K562 (cell line): Measurements from ENCODE around the gene COPS4. TPM values are rescaled to one million over a fixed set of nuclear protein-coding genes. Genes with fewer than 3 reads are reported as not detected.

Experiments
- ATAC-seq: fragments of 200-7000 bp; cut with Tn5 transposase; 3 replicates; pipeline ENCODE4 v1.9.1; 2020; ENCODE audit warnings: moderate library complexity
- BruUV-seq: library from RNA; stranded (reverse); fragments of 400-500 nt; replicated peaks from 2 replicates; lab custom pipeline; 2021; lab: Mats Ljungman, UMichigan
- CTCF ChIA-PET: fragments of 300-600 bp; formaldehyde crosslinking; extraction: SDS; loops from one replicate; lab custom pipeline; 2021; ENCODE audit warnings: low intra/inter-chr PET ratio; lab: Yijun Ruan, JAX
- POLR2A ChIA-PET: fragments of 300-600, 350-650 bp; sonication (Branson Sonifier 250); formaldehyde crosslinking; extraction: SDS; loops from one replicate; lab custom pipeline; 2021; ENCODE audit warnings: antibody characterized with exemption, inconsistent platforms; lab: Yijun Ruan, JAX
- DNase-seq, 4 experiments: peaks; one replicate each; pipeline versions ENCODE4 v3.0.0 to v3.0.0-alpha.2; 2011 to 2018; ENCODE audit warnings: low spot score in 3 of 4, mixed read lengths in 3 of 4; ENCODE audit errors: extremely low read depth in 1 of 4
- FAIRE-seq: peaks from 2 replicates; lab custom pipeline; 2011; peaks lifted over from hg19 to GRCh38; lab: Jason Lieb, UNC
- H2AFZ ChIP-seq: 2 replicates; pipeline ENCODE4 v1.6.0; 2011; ENCODE audit warnings: low read depth, low read length, control low read depth, inconsistent platforms
- H3K27ac ChIP-seq: fragments of 200-600 bp; 3 replicates; pipeline ENCODE4 v1.8.0; 2011; ENCODE audit warnings: low read depth, mild to moderate bottlenecking, control low read depth, inconsistent platforms, low read length, moderate library complexity, mixed read lengths; ENCODE audit errors: extremely low read depth
- H3K27me3 ChIP-seq, 2 experiments: fragments of 300-600 bp in 1 of 2; 2 replicates in 1 of 2; 3 replicates in 1 of 2; pipeline versions ENCODE4 v1.6.0 to v1.8.0; 2011; ENCODE audit warnings: inconsistent platforms in 2 of 2, low read length in 2 of 2, mild to moderate bottlenecking in 1 of 2, mixed read lengths in 1 of 2, moderate library complexity in 1 of 2; ENCODE audit not compliant: control insufficient read depth in 2 of 2, insufficient read depth in 2 of 2
- H3K36me3 ChIP-seq: fragments of 300-600 bp; 3 replicates; pipeline ENCODE4 v1.8.0; 2011; ENCODE audit warnings: mild to moderate bottlenecking, low read length, inconsistent platforms; ENCODE audit not compliant: control insufficient read depth, insufficient read depth
- H3K4me1 ChIP-seq, 2 experiments: fragments of 200-600 bp in 1 of 2; replicated peaks in 1 of 2; 2 replicates in 1 of 2; 3 replicates in 1 of 2; pipeline versions ENCODE4 v1.5.1 to v1.8.0; 2011; ENCODE audit warnings: inconsistent platforms in 2 of 2, low read length in 2 of 2, mild to moderate bottlenecking in 1 of 2, mixed read lengths in 1 of 2, moderate library complexity in 1 of 2; ENCODE audit not compliant: control insufficient read depth in 2 of 2, insufficient read depth in 2 of 2
- H3K4me2 ChIP-seq: 2 replicates; pipeline ENCODE4 v1.6.1; 2011; ENCODE audit warnings: low read length, control low read depth, inconsistent platforms, mixed read lengths; ENCODE audit not compliant: insufficient read depth
- H3K4me3 ChIP-seq: fragments of 200-600 bp; sonication (generic), shearing (Covaris generic); 2 replicates; pipeline ENCODE4 v1.5.1; 2016; ENCODE audit warnings: control low read depth, inconsistent platforms
- H3K79me2 ChIP-seq: fragments of 200-600 bp; 3 replicates; pipeline ENCODE4 v1.8.0; 2011; ENCODE audit warnings: low read length, inconsistent platforms; ENCODE audit not compliant: control insufficient read depth, insufficient read depth
- H3K9ac ChIP-seq, 2 experiments: 2 replicates each; pipeline versions ENCODE4 v1.6.0 to v1.6.1; 2011; ENCODE audit warnings: low read depth in 2 of 2, low read length in 2 of 2, control low read depth in 1 of 2, inconsistent platforms in 1 of 2, mild to moderate bottlenecking in 1 of 2, mixed read lengths in 1 of 2; ENCODE audit not compliant: insufficient read depth in 1 of 2
- H3K9me1 ChIP-seq: one replicate; pipeline ENCODE4 v1.6.0; 2011; ENCODE audit warnings: inconsistent platforms, mild to moderate bottlenecking, low read length, moderate library complexity; ENCODE audit not compliant: control insufficient read depth, insufficient read depth
- H3K9me3 ChIP-seq: replicated peaks from 2 replicates; pipeline ENCODE4 v1.5.1; 2011; ENCODE audit warnings: low read depth, low read length, inconsistent platforms; ENCODE audit not compliant: control insufficient read depth, insufficient read depth
- H4K20me1 ChIP-seq: replicated peaks from 2 replicates; pipeline ENCODE4 v1.6.1; 2011; ENCODE audit warnings: low read length, inconsistent platforms, mixed read lengths; ENCODE audit not compliant: control insufficient read depth, insufficient read depth
- CHCHD3 ChIP-seq: fragments of 250-450 bp; sonication (Bioruptor Pico); IDR thresholded peaks from 2 replicates; pipeline ENCODE4 v2.1.2; 2022; ENCODE audit warnings: mild to moderate bottlenecking
- CTCFL ChIP-seq: IDR thresholded peaks from 2 replicates; pipeline ENCODE4 v1.6.1; 2011; ENCODE audit warnings: borderline replicate concordance, low read depth, mild to moderate bottlenecking, moderate library complexity, low read length; ENCODE audit not compliant: insufficient read depth, poor library complexity, severe bottlenecking
- E2F5 ChIP-seq: sonication (generic); formaldehyde crosslinking; IDR thresholded peaks from 2 replicates; pipeline ENCODE4 v1.8.0; 2022; ENCODE audit warnings: mild to moderate bottlenecking, missing genetic modification reagents
- HDAC2 ChIP-seq: fragments of 450-650 bp; IDR thresholded peaks from 2 replicates; pipeline ENCODE4 v1.6.1; 2016; ENCODE audit warnings: mild to moderate bottlenecking
- HMBOX1 ChIP-seq: sonication (generic); IDR thresholded peaks from 2 replicates; pipeline ENCODE4 v1.6.1; 2016
- KAT7 ChIP-seq: sonication (generic); formaldehyde crosslinking; IDR thresholded peaks from 2 replicates; pipeline ENCODE4 v1.8.0; 2022; ENCODE audit warnings: missing genetic modification reagents, mild to moderate bottlenecking, borderline replicate concordance
- MEIS2 ChIP-seq: fragments of 450-650 bp; IDR thresholded peaks from 2 replicates; pipeline ENCODE4 v1.6.1; 2014; ENCODE audit warnings: mild to moderate bottlenecking; ENCODE audit not compliant: partially characterized antibody
- MIER1 ChIP-seq: fragments of 450-650 bp; IDR thresholded peaks from 2 replicates; pipeline ENCODE4 v1.6.1; 2016; ENCODE audit warnings: antibody characterized with exemption, mild to moderate bottlenecking, low read depth
- POLR2A ChIP-seq: fragments of 450-650 bp; conservative IDR thresholded peaks from 2 replicates; pipeline ENCODE4 v1.6.1; 2016
- PURB ChIP-seq: sonication (generic); formaldehyde crosslinking; IDR thresholded peaks from 2 replicates; pipeline ENCODE4 v1.9.0; 2021; ENCODE audit warnings: low read depth, mild to moderate bottlenecking, missing genetic modification reagents
- SMC3 ChIP-seq: conservative IDR thresholded peaks from 2 replicates; pipeline ENCODE4 v1.6.1; 2011; ENCODE audit warnings: low read depth, low read length, improper control_type of control experiment; ENCODE audit not compliant: insufficient read depth
- TAF1 ChIP-seq: IDR thresholded peaks from 2 replicates; pipeline ENCODE4 v1.6.1; 2011; ENCODE audit warnings: mild to moderate bottlenecking, low read length, moderate library complexity; ENCODE audit not compliant: insufficient read depth, control insufficient read depth, severe bottlenecking; ENCODE audit errors: extremely low read depth
- TBL1XR1 ChIP-seq, 2 experiments: IDR thresholded peaks; 2 replicates each; pipeline ENCODE4 v1.6.1; 2012; ENCODE audit warnings: improper control_type of control experiment in 2 of 2, low read length in 2 of 2, mild to moderate bottlenecking in 1 of 2
- ZNF143 ChIP-seq: sonication (generic); formaldehyde crosslinking; IDR thresholded peaks from 2 replicates; pipeline ENCODE4 v1.9.0; 2022; ENCODE audit warnings: mild to moderate bottlenecking, missing genetic modification reagents
- ZNF445 ChIP-seq: fragments of 250-450 bp; sonication (Bioruptor Pico); IDR thresholded peaks from 2 replicates; pipeline ENCODE4 v1.4.0; 2020; ENCODE audit warnings: low read depth, mild to moderate bottlenecking, moderate library complexity
- ZNF740 ChIP-seq, 3 experiments: fragments of 200-800 bp in 1 of 3; sonication (Bioruptor generic) in 1 of 3; sonication (generic) in 1 of 3; formaldehyde crosslinking in 1 of 3; IDR thresholded peaks; 2 replicates each; pipeline versions ENCODE4 v1.6.1 to v1.8.0; 2016 to 2022; ENCODE audit warnings: mild to moderate bottlenecking in 2 of 3, missing compliant biosample characterization in 2 of 3, missing genetic modification characterization in 2 of 3, missing genetic modification reagents in 1 of 3
- WGBS: fragments of 100-300 bp; shearing (Covaris generic); methylation state at CpG from one replicate; pipeline ENCODE4 v1.1.6; 2016; ENCODE audit warnings: low coverage, mixed read lengths; ENCODE audit not compliant: insufficient coverage; ENCODE audit errors: missing lambda C conversion rate; 5-methylcytosine and 5-hydroxymethylcytosine counted together
- in situ Hi-C: fragments of 300-500 bp; cut with MboI; formaldehyde crosslinking; loops from 4 replicates; pipeline ENCODE4 v1.15.0; 2018; ENCODE audit warnings: inconsistent platforms, mixed read lengths
- intact Hi-C: fragments of 100-400 bp; cut with micrococcal nuclease; formaldehyde crosslinking; loops from 2 replicates; pipeline ENCODE4 v1.14.2; 2022
- polyA plus RNA-seq, 8 experiments: library from polyadenylated mRNA; depleted of rRNA in 4 of 8; stranded (reverse) in 5 of 8; unstranded in 3 of 8; fragments of >200 nt; fragmentation: Nextera tagmentation in 2 of 8; fragmentation: Illumina TruSeq in 1 of 8; extraction: Ambion mirVana in 2 of 8; extraction: Trizol in 1 of 8; gene quantifications; 2 replicates each; pipeline versions ENCODE4 v1.2.1 to v1.2.3, GENCODE V29; 2011 to 2014; ENCODE audit warnings: inconsistent platforms in 1 of 8, missing spikeins in 1 of 8
- total RNA-seq, 7 experiments: library from RNA; depleted of rRNA in 6 of 7; stranded (reverse); fragments of >200 nt in 6 of 7; fragmentation: Illumina TruSeq in 2 of 7; extraction: Trizol in 2 of 7; gene quantifications; 2 replicates each; pipeline versions ENCODE4 v1.2.1 to v1.2.3, GENCODE V29; 2011 to 2021; ENCODE audit warnings: low replicate concordance in 1 of 7

COPS4 gene
- total and polyA plus RNA-seq, 9 of the 15 experiments (the other 6 are each of a cell fraction or from before 2014, with no cell fraction given) = 44.7 to 180 (median 70.9) TPM

GRCh38 chr4:83074086-83074704, 39.2 kb downstream of the COPS4 start:
- ATAC-seq (peak; percentile 89), DNase-seq (peak; percentile 33 to 70 (median 42)), FAIRE-seq (peak; percentile 94)
- H3K9ac ChIP-seq = no peak overlapping the region
- H3K4me1 ChIP-seq = no peaks in the 10 kb centered on the region
- no peak overlapping the region for H3K4me3 ChIP-seq
- H3K79me2 ChIP-seq = no peaks in the 10 kb centered on the region
- intact Hi-C loops (loop anchor here (1.0 kb wide), 1 partner anchor 179 kb away; no protein-coding TSS in a partner anchor), in situ Hi-C loops (no loop called here)
- H3K9me1 ChIP-seq = no peaks in the 10 kb centered on the region
- WGBS = 61% methylated on average over 8 of the region's 10 CpGs
- H3K4me2 ChIP-seq = no peak overlapping the region
- peaks cover 22% of the 10 kb centered on the region for H3K36me3 ChIP-seq
- H3K9me3 ChIP-seq = no peaks in the 10 kb centered on the region
- BruUV-seq = no TSS peak
- POLR2A ChIA-PET = interaction anchor here (0.6 kb wide), 2 partner anchors 61 to 490 kb away, joined by 3 to 4 read pairs; no protein-coding TSS in a partner anchor
- CTCF ChIA-PET = interaction anchor here (0.7 kb wide), 2 partner anchors 24 to 27 kb away, joined by 3 to 5 read pairs; no protein-coding TSS in a partner anchor
- no peak overlapping the region for H3K27ac ChIP-seq
- H4K20me1 ChIP-seq = no peaks in the 10 kb centered on the region
- no peaks in the 10 kb centered on the region for H3K27me3 ChIP-seq
- no peak overlapping the region for H2AFZ ChIP-seq
- TF ChIP-seq MIER1 (no peak), TBL1XR1 (IDR thresholded peaks at IDR 0.05; ENCODE audit: low read length in 2 of 2) (no peak), CHCHD3 (CRISPR knock-in tag) (no peak), ZNF143 (CRISPR knock-in tag) (no peak), PURB (CRISPR knock-in tag) (no peak), SMC3 (0 out of 2 replicates have a peak, but pooled peaks have one; percentile 38), MEIS2 (peak; percentile 15), KAT7 (CRISPR knock-in tag) (no peak), CTCFL (peak; percentile 17), ZNF740 (CRISPR knock-in tag; IDR thresholded peaks at IDR 0.05) (no peak), ZNF740 (tag; IDR thresholded peaks at IDR 0.05) (no peak), TAF1 (no peak), HMBOX1 (peak; percentile 79), ZNF445 (no peak), HDAC2 (no peak), POLR2A (no peak), E2F5 (CRISPR knock-in tag) (no peak)
